WI38 (cell line): Measurements from ENCODE around the gene LSS.

Experiments used
- H3K4me3 ChIP-seq: 2 replicates; pipeline ENCODE4 v1.5.1; 2011; ENCODE audit warnings: low read depth, mild to moderate bottlenecking, control low read depth, low read length
- CTCF ChIP-seq: IDR thresholded peaks from 2 replicates; pipeline ENCODE4 v1.5.1; 2012; ENCODE audit warnings: low read depth, mild to moderate bottlenecking, control low read depth, low read length

LSS gene

GRCh38 chr21:46195595-46196195, 32.9 kb downstream of the LSS start:
- TF ChIP-seq CTCF, result no peak
- H3K4me3 ChIP-seq, result no peak overlapping the region

GRCh38 chr21:46194374-46195334, 33.9 kb downstream of the LSS start:
- H3K4me3 ChIP-seq, result no peak overlapping the region
- TF ChIP-seq CTCF, result no peak

- H3K4me3 ChIP-seq, result no peak overlapping the region
- no peak for TF ChIP-seq CTCF
Observed at GRCh38 chr21:46193829-46194373, 34.7 kb downstream of the LSS start.

GRCh38 chr21:46191686-46192575, 36.6 kb downstream of the LSS start:
- TF ChIP-seq CTCF, result no peak
- H3K4me3 ChIP-seq, result no peak overlapping the region

GRCh38 chr21:46191257-46191685, 37.3 kb downstream of the LSS start:
- no peak overlapping the region for H3K4me3 ChIP-seq
- no peak for TF ChIP-seq CTCF

- H3K4me3 ChIP-seq, result no peak overlapping the region
- no peak for TF ChIP-seq CTCF
Observed at GRCh38 chr21:46190491-46191131, 38.0 kb downstream of the LSS start.
